HCT116 (cell line): ENCODE measurements around the gene ABCC5. TPM values are rescaled to one million over a fixed set of nuclear protein-coding genes. Genes with fewer than 3 reads are reported as not detected.

ENCODE experiments used
- ATAC-seq: fragments of 200-7000 bp; cut with Tn5 transposase; 2 replicates; pipeline ENCODE4 v1.9.1; 2020; ENCODE audit warnings: mild to moderate bottlenecking, moderate library complexity
- BruUV-seq: library from RNA; stranded (reverse); fragments of 400-500 nt; replicated peaks from 2 replicates; lab custom pipeline; 2021; lab: Mats Ljungman, UMichigan
- CTCF ChIA-PET: fragments of 300-600 bp; sonication (Branson Sonifier 250); formaldehyde crosslinking; loops from one replicate; lab custom pipeline; 2021; ENCODE audit warnings: antibody characterized with exemption; lab: Charles Lee
- POLR2A ChIA-PET: fragments of 300-600, 350-600 bp; sonication (Branson Sonifier 250); formaldehyde crosslinking; loops from one replicate; lab custom pipeline; 2021; ENCODE audit warnings: antibody characterized with exemption; lab: Charles Lee
- RAD21 ChIA-PET, 2 experiments: fragments of 300-600 bp; sonication (Branson Sonifier 250); formaldehyde crosslinking; loops; one replicate each; lab custom pipeline; 2023; ENCODE audit warnings: low total read pairs in 2 of 2; ENCODE audit not compliant: uncharacterized antibody in 2 of 2, unreplicated experiment in 2 of 2, low non-redundant PET in 1 of 2; lab: Charles Lee
- DNase-seq: peaks from one replicate; pipeline ENCODE4 v3.0.0-alpha.2; 2010; ENCODE audit warnings: low read depth, low spot score
- H2AFZ ChIP-seq: fragments of 200-600 bp; shearing (Covaris generic), sonication (generic); 2 replicates; pipeline ENCODE4 v1.6.1; 2017; ENCODE audit warnings: low read depth, mixed run types, mixed read lengths, antibody characterized with exemption, low read length; ENCODE audit not compliant: poor library complexity, severe bottlenecking
- H3K27ac ChIP-seq: 2 replicates; pipeline ENCODE4 v1.5.1; 2012; ENCODE audit warnings: low read depth, low read length
- H3K27me3 ChIP-seq: fragments of 200-600 bp; sonication (generic); 2 replicates; pipeline ENCODE4 v1.6.1; 2016; ENCODE audit warnings: mixed run types, low read length, mixed read lengths; ENCODE audit not compliant: insufficient read depth
- H3K36me3 ChIP-seq, 2 experiments: fragments of 200-500 bp in 1 of 2; fragments of 200-600 bp in 1 of 2; sonication (Bioruptor generic) in 1 of 2; sonication (generic) in 1 of 2; 2 replicates each; pipeline versions ENCODE4 v1.5.1 to v1.6.1; 2014 to 2016; ENCODE audit warnings: low read length in 2 of 2, inconsistent platforms in 1 of 2, mixed read lengths in 1 of 2, mixed run types in 1 of 2; ENCODE audit not compliant: insufficient read depth in 2 of 2, control insufficient read depth in 1 of 2
- H3K4me1 ChIP-seq, 2 experiments: fragments of 200-600 bp in 1 of 2; sonication (generic) in 1 of 2; 2 replicates each; pipeline versions ENCODE4 v1.5.1 to v1.6.1; 2012 to 2017; ENCODE audit warnings: low read length in 2 of 2, inconsistent platforms in 1 of 2, mild to moderate bottlenecking in 1 of 2, mixed read lengths in 1 of 2, mixed run types in 1 of 2, moderate library complexity in 1 of 2; ENCODE audit not compliant: insufficient read depth in 2 of 2, control insufficient read depth in 1 of 2
- H3K4me2 ChIP-seq: fragments of 200-600 bp; sonication (generic); 2 replicates; pipeline ENCODE4 v1.6.1; 2017; ENCODE audit warnings: mixed run types, low read length, mixed read lengths
- H3K4me3 ChIP-seq, 2 experiments: fragments of 200-600 bp in 1 of 2; sonication (generic) in 1 of 2; replicated peaks in 1 of 2; 2 replicates each; pipeline ENCODE4 v1.5.1; 2011 to 2016; ENCODE audit warnings: low read length in 2 of 2, control low read depth in 1 of 2, low read depth in 1 of 2, mild to moderate bottlenecking in 1 of 2, mixed read lengths in 1 of 2, mixed run types in 1 of 2
- H3K79me2 ChIP-seq: fragments of 200-600 bp; sonication (generic); 2 replicates; pipeline ENCODE4 v1.6.1; 2017; ENCODE audit warnings: mild to moderate bottlenecking, mixed run types, low read length, moderate library complexity, mixed read lengths; ENCODE audit not compliant: insufficient read depth
- H3K9ac ChIP-seq: fragments of 200-600 bp; sonication (generic); 2 replicates; pipeline ENCODE4 v1.6.1; 2016; ENCODE audit warnings: low read length, mixed read lengths
- H3K9me2 ChIP-seq: fragments of 200-600 bp; sonication (generic), shearing (Covaris generic); 2 replicates; pipeline ENCODE4 v1.6.1; 2017; ENCODE audit warnings: mixed run types, mild to moderate bottlenecking, moderate library complexity; ENCODE audit not compliant: insufficient read depth
- H3K9me3 ChIP-seq, 2 experiments: fragments of 200-500 bp in 1 of 2; fragments of 200-600 bp in 1 of 2; sonication (Bioruptor generic) in 1 of 2; sonication (generic) in 1 of 2; 2 replicates each; pipeline ENCODE4 v1.6.1; 2014 to 2017; ENCODE audit warnings: low read length in 2 of 2, mixed read lengths in 2 of 2, inconsistent platforms in 1 of 2, low read depth in 1 of 2, mild to moderate bottlenecking in 1 of 2, mixed run types in 1 of 2, moderate library complexity in 1 of 2; ENCODE audit not compliant: control insufficient read depth in 1 of 2, insufficient read depth in 1 of 2
- H4K20me1 ChIP-seq: fragments of 200-600 bp; sonication (generic), shearing (Covaris generic); 2 replicates; pipeline ENCODE4 v1.6.1; 2017; ENCODE audit warnings: mixed run types, mild to moderate bottlenecking, moderate library complexity; ENCODE audit not compliant: insufficient read depth
- CBX3 ChIP-seq: IDR thresholded peaks from 2 replicates; pipeline ENCODE4 v1.6.1; 2012; ENCODE audit warnings: low read depth
- CEBPB ChIP-seq: IDR thresholded peaks from 2 replicates; pipeline ENCODE4 v1.6.1; 2012; ENCODE audit warnings: low read depth
- ELF1 ChIP-seq: IDR thresholded peaks from 2 replicates; pipeline ENCODE4 v1.6.1; 2012; ENCODE audit warnings: low read depth, borderline replicate concordance
- EZH2 ChIP-seq: fragments of 200-600 bp; sonication (generic); IDR thresholded peaks from 2 replicates; pipeline ENCODE4 v1.6.1; 2017; ENCODE audit warnings: antibody characterized with exemption, mixed run types
- FOSL1 ChIP-seq: IDR thresholded peaks from 2 replicates; pipeline ENCODE4 v1.6.1; 2012; ENCODE audit warnings: low read depth
- JUND ChIP-seq: IDR thresholded peaks from 2 replicates; pipeline ENCODE4 v1.6.1; 2012
- POLR2AphosphoS5 ChIP-seq: IDR thresholded peaks from 2 replicates; pipeline ENCODE4 v1.6.1; 2011; ENCODE audit warnings: mild to moderate bottlenecking, low read depth, low read length, moderate library complexity
- SP1 ChIP-seq: IDR thresholded peaks from 2 replicates; pipeline ENCODE4 v1.6.1; 2012; ENCODE audit warnings: low read depth
- SRF ChIP-seq: IDR thresholded peaks from 2 replicates; pipeline ENCODE4 v1.6.1; 2012; ENCODE audit warnings: low read depth
- TCF7L2 ChIP-seq: IDR thresholded peaks from 2 replicates; pipeline ENCODE4 v1.7.0; 2011; ENCODE audit warnings: borderline replicate concordance, inconsistent platforms; ENCODE audit not compliant: insufficient read depth, insufficient read length; ENCODE audit errors: extremely low read depth
- YY1 ChIP-seq: IDR thresholded peaks from 2 replicates; pipeline ENCODE4 v1.6.1; 2011; ENCODE audit warnings: low read length, low read depth, moderate library complexity, mild to moderate bottlenecking; ENCODE audit not compliant: insufficient replicate concordance; ENCODE audit errors: extremely low read depth
- ZBTB33 ChIP-seq: IDR thresholded peaks from 2 replicates; pipeline ENCODE4 v1.6.1; 2011; ENCODE audit warnings: mild to moderate bottlenecking, low read length, moderate library complexity; ENCODE audit not compliant: insufficient replicate concordance; ENCODE audit errors: extremely low read depth
- ZFX ChIP-seq: fragments of 450-650 bp; IDR thresholded peaks from 2 replicates; pipeline ENCODE4 v1.6.1; 2017
- ZNF274 ChIP-seq: fragments of 200-500 bp; sonication (Bioruptor generic); IDR thresholded peaks from 2 replicates; pipeline ENCODE4 v1.6.1; 2014; ENCODE audit warnings: mild to moderate bottlenecking, low read depth, low read length, inconsistent platforms
- intact Hi-C: fragments of 100-400 bp; cut with micrococcal nuclease; formaldehyde crosslinking; loops from 2 replicates; pipeline ENCODE4 v1.10.0; 2022
- total RNA-seq: library from RNA; stranded (reverse); gene quantifications from one replicate; pipeline ENCODE4 v1.2.1, GENCODE V29; 2021; ENCODE audit not compliant: unreplicated experiment
- TF ChIP-seq, protein P1 (sequence below), 3 experiments: fragments of 200-600 bp in 1 of 3; sonication (generic) in 1 of 3; IDR thresholded peaks in 2 of 3; conservative IDR thresholded peaks in 1 of 3; 2 replicates each; pipeline ENCODE4 v1.5.1; 2012 to 2017; ENCODE audit warnings: low read depth in 2 of 3, low read length in 2 of 3, antibody characterized with exemption in 1 of 3, borderline replicate concordance in 1 of 3, control low read depth in 1 of 3, mild to moderate bottlenecking in 1 of 3, mixed read lengths in 1 of 3, mixed run types in 1 of 3, moderate library complexity in 1 of 3; ENCODE audit not compliant: insufficient read depth in 1 of 3
- TF ChIP-seq, protein P2 (sequence below): IDR thresholded peaks from 2 replicates; pipeline ENCODE4 v1.6.1; 2012; ENCODE audit warnings: low read depth
- TF ChIP-seq, protein P3 (sequence below): IDR thresholded peaks from 2 replicates; pipeline ENCODE4 v1.6.1; 2012

Gene ABCC5
- total RNA-seq, 1 experiment from 2014 or later, result 16.9 TPM

DNA sequence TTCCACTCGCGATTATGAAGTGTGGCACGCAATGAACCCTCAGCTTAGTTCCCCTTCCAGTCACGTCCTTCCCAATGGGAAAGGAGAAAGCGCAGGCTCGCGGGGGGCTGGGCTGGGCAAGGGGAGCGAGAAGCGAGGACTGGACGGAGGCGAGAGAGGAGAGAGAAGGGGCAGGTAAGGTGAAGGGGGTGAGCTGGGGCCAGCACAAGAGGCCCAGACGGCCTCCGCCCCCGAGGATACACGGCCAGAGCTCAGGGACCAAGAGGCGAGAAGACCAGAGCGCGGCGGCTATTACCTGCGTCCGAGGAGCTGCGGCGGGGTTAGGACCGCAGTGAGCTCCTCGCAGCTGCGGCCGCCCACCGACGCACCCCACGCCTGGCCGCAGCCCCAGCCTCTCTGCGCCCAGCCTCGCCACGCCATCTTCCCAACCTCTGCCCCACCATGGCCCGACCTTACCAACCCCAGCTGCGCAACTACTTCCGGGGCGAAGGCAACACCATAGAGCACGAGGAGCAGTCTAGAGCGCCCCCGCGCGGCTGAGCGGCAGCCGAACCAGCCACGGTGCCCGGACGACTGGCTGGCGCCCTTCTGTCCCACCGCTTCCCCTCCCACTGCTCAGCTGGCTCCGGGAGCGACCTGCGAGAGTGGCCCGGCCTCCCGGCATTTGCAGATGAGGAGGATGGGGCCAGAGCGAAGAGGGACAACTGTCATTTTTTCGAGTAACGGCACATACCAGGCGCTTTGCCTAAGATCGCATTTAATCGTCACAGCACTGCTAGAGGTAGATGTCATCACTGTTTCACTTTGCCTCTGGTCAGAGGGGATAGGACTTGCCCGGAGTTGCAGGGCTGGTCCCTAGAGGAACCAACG is 133.0 kb downstream of the ABCC5 start, which contains the start of gene PARL:
Gene PARL (minus strand): TSS at position 454 of the 870 bp plus-strand sequence. CDS start 34 bp downstream, at position 420.
- ChIA-PET RAD21 (no interaction called here), CTCF (interaction anchor here (0.7 to 1.6 kb wide), 8 partner anchors 11 to 414 kb away, joined by 3 to 10 read pairs (median 3); partner anchors contain the start of genes ABCC5, CAMK2N2 and MAP6D1), POLR2A (interaction anchor here (1.1 to 1.5 kb wide), 2 partner anchors 10 to 11 kb away, joined by 3 to 4 read pairs; no protein-coding TSS in a partner anchor)
- Histone ChIP-seq H3K4me1 (peaks cover 6 to 16% of the 10 kb centered on the region in 2 experiments; a peak in 3 of 4 replicates), H3K9me2 (no peaks in the 10 kb centered on the region), H3K9ac (peak within 1 kb of the TSS; percentile 91), H4K20me1 (no peaks in the 10 kb centered on the region), H3K27ac (peak within 1 kb of the TSS; percentile 64), H3K4me3 (peak within 1 kb of the TSS; percentile 99 to 100), H3K9me3 (no peaks in the 10 kb centered on the region), H2AFZ (peak within 1 kb of the TSS; percentile 100), H3K4me2 (peak within 1 kb of the TSS; percentile 93), H3K79me2 (peaks cover 50% of the 10 kb centered on the region), H3K27me3 (no peaks in the 10 kb centered on the region), H3K36me3 (no peaks in the 10 kb centered on the region)
- intact Hi-C loops, result loop anchor here (5.0 to 10.0 kb wide), 2 partner anchors 417 to 760 kb away; no protein-coding TSS in a partner anchor
- ATAC-seq (peak; percentile 98), DNase-seq (peak; percentile 83)
- no TSS peak for BruUV-seq
- peak; percentile 56 for TF ChIP-seq TCF7L2
- no peak for TF ChIP-seq CEBPB
- TF ChIP-seq, protein P1, sequence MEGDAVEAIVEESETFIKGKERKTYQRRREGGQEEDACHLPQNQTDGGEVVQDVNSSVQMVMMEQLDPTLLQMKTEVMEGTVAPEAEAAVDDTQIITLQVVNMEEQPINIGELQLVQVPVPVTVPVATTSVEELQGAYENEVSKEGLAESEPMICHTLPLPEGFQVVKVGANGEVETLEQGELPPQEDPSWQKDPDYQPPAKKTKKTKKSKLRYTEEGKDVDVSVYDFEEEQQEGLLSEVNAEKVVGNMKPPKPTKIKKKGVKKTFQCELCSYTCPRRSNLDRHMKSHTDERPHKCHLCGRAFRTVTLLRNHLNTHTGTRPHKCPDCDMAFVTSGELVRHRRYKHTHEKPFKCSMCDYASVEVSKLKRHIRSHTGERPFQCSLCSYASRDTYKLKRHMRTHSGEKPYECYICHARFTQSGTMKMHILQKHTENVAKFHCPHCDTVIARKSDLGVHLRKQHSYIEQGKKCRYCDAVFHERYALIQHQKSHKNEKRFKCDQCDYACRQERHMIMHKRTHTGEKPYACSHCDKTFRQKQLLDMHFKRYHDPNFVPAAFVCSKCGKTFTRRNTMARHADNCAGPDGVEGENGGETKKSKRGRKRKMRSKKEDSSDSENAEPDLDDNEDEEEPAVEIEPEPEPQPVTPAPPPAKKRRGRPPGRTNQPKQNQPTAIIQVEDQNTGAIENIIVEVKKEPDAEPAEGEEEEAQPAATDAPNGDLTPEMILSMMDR (IDR thresholded peaks at IDR 0.05 in 2 of 3, conservative IDR thresholded peaks at IDR 0.05 in 1 of 3; ENCODE audit: borderline replicate concordance in 1 of 3, insufficient read depth in 1 of 3, low read depth in 2 of 3, low read length in 2 of 3), result peak; percentile 79 to 92 (median 90)
- TF ChIP-seq, protein P2, sequence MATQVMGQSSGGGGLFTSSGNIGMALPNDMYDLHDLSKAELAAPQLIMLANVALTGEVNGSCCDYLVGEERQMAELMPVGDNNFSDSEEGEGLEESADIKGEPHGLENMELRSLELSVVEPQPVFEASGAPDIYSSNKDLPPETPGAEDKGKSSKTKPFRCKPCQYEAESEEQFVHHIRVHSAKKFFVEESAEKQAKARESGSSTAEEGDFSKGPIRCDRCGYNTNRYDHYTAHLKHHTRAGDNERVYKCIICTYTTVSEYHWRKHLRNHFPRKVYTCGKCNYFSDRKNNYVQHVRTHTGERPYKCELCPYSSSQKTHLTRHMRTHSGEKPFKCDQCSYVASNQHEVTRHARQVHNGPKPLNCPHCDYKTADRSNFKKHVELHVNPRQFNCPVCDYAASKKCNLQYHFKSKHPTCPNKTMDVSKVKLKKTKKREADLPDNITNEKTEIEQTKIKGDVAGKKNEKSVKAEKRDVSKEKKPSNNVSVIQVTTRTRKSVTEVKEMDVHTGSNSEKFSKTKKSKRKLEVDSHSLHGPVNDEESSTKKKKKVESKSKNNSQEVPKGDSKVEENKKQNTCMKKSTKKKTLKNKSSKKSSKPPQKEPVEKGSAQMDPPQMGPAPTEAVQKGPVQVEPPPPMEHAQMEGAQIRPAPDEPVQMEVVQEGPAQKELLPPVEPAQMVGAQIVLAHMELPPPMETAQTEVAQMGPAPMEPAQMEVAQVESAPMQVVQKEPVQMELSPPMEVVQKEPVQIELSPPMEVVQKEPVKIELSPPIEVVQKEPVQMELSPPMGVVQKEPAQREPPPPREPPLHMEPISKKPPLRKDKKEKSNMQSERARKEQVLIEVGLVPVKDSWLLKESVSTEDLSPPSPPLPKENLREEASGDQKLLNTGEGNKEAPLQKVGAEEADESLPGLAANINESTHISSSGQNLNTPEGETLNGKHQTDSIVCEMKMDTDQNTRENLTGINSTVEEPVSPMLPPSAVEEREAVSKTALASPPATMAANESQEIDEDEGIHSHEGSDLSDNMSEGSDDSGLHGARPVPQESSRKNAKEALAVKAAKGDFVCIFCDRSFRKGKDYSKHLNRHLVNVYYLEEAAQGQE, result no peak
- TF ChIP-seq ZNF274, result no peak
- TF ChIP-seq POLR2AphosphoS5, result peak; percentile 96
- no peak for TF ChIP-seq SRF
- TF ChIP-seq ZBTB33, result peak; percentile 33
- no peak for TF ChIP-seq EZH2
- no peak; the same call in 1 of the 2 replicates for TF ChIP-seq ELF1
- no peak for TF ChIP-seq FOSL1
- TF ChIP-seq YY1, result peak; percentile 95
- peak; percentile 15; the same call in 1 of the 2 replicates for TF ChIP-seq SP1
- TF ChIP-seq, protein P3, sequence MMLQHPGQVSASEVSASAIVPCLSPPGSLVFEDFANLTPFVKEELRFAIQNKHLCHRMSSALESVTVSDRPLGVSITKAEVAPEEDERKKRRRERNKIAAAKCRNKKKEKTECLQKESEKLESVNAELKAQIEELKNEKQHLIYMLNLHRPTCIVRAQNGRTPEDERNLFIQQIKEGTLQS, result no peak
- no peak for TF ChIP-seq JUND
- TF ChIP-seq CBX3, result peak; percentile 83; the same call in 1 of the 2 replicates
- peak; percentile 73 for TF ChIP-seq ZFX
